Cerebellar cortex (tissue), 1 donor: ENCODE results near the gene SIL1.
"Not testable (repeated sequence)": the region's sequence is repeated elsewhere in the genome, so short reads cannot be mapped to it uniquely, and the experiment has no call there.

ENCODE experiments used
- DNase-seq: peaks from one replicate; pipeline ENCODE4 v3.0.0-alpha.2; 2015; ENCODE audit warnings: low spot score

The SIL1 gene

DNA sequence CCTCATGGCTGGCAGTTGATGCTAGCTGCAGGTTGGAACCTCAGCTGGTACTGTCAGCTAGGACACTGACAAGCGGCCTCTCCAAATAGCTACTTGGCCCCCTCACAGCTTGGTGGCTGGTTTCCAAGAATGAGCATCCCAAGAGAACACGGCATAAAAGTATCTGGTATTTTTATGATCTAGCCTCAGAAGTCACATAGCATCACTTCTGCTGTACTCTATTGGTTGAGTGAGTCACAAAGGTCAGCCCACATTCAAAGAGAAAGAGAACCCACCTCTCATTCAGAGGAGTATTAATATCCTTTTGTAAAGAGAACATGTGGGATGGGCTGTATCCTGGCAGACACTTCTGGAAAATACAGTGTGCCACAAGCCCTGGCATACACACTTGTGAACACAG lies 6.0 kb upstream of the SIL1 start:
- DNase-seq = peak; percentile 32

- no peak for DNase-seq
Observed at GRCh38 chr5:139199321-139199720, 1.2 kb upstream of the SIL1 start.

DNA sequence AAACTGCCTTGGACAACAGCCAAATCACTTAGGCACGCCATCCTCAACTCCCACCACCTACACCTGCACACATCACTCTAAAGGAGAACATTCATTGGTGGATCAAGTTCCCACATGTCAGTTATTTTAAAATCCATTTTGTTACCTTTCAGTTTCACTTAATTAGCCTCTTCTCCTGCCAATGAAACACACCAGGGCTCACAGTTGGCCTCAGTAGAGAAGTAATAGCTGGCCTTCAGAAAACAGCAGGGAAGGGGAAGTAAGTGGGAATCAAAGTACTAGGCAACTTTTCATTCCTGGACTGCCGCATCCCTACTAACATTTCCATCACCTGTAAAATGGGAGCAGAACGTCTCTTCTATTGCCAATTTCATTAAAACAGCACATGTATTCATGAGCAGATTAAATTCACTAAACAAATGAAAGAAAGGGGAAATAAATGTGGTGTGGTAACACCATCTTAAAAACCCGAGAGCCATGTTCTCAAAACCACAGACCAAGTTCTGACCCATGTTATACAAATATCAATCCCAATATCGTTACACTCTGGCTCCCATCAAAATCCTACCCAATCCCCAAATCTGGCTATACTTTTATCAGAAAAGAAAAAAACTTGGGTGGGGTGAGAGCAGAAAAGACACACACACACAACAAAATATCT lies 1.7 kb downstream of the SIL1 start:
- no peak for DNase-seq

- DNase-seq = no peak
Observed at GRCh38 chr5:139194486-139194885, 3.7 kb downstream of the SIL1 start.

- DNase-seq = no peak
Observed at GRCh38 chr5:139193928-139194327, 4.2 kb downstream of the SIL1 start.

- DNase-seq = not testable (repeated sequence)
Observed at GRCh38 chr5:139192906-139193305, 5.3 kb downstream of the SIL1 start.

GRCh38 chr5:139191954-139192353 lies 6.2 kb downstream of the SIL1 start:
- not testable (repeated sequence) for DNase-seq

GRCh38 chr5:139190125-139190524 lies 8.0 kb downstream of the SIL1 start:
- DNase-seq = no peak

DNA sequence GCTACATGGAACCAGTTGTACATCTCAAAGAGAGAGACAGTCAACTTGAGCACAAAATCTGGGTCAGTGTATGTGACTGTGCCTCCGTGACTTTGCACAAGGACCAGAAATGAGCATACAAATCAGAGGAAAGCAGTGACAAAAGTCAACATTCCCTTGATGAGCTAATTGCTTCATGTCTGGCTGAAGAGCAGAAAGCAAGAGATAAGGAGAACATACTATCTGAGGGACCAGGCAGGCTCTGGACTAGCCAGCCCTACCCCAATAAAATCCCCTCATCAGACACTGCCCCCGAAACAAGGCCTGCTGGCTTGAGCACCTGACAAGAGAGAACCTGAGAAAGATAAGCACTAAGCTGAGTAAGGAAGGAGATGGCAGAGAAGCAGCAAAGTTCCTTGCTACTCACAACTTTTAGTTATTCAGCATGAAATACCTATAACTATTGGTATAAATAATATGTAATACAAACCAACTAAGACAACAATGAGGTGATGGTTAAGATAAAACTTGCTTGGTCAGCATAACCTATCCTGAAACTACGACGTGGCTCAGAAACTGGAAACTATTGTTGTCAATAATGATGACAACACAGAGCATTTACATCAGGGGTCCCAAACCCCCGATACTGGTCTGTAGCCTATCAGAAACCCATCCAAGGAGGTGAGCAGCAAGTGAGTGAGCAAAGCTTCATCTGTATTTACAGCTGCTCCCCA lies 9.5 kb downstream of the SIL1 start:
- no peak for DNase-seq

GRCh38 chr5:139186752-139187326 lies 11.3 kb downstream of the SIL1 start:
- DNase-seq = no peak

DNA sequence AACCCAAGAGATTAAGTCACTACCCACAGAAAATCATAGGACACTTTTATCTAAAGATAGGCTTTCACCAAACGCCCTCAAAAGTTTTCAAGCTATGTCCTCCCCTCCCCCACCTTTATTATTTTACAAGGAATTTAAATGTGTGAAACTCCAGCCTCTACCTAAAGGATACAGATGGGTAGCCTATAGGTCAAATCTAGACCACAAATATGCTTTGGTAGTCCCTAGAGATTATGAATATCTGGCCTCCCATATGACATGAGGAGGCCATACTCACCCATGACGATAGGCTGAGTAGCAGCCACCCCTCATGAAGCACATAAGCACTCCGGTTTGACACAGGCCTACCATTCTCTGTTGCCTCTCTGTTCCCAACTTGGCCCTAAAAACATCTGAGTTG lies 11.9 kb downstream of the SIL1 start:
- DNase-seq = no peak

DNA sequence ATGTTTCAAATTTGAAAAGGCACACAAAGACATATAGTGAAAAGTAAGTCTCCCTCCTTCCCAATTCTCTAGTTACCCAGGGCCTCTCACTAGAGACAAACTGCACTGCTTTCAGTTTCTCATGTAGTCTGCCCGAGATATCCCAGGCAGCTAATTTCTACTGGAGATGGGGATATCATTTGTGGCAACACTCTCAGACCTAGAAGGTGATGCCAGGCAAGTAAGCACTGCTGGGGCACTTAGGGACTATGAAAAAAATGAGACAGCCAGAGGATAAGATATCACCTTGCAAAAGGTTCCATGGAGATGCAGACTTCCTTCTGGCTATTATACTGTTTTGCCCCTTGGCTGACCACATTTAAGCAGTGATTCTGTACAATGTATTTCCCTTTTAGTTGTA lies 12.6 kb downstream of the SIL1 start:
- DNase-seq = no peak

DNA sequence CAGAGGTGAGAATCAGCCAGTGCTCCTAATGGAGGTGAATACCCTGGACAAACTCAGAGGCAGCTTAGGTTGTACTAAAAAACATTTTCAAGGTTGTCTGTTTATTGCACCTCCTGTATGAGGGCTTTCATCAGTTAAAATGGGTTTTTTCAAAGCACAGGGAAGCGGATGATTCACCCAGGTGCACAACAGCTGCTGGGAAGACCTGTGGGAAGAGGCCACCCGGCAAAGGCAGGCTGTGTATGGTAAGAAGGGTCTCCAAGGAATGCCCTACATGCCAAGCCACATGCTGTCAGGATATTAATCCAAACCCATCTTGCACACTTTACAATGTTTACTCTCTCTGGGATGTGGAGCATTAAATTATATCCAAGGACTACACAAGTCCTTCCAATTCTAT lies 14.7 kb downstream of the SIL1 start:
- DNase-seq = no peak

DNA sequence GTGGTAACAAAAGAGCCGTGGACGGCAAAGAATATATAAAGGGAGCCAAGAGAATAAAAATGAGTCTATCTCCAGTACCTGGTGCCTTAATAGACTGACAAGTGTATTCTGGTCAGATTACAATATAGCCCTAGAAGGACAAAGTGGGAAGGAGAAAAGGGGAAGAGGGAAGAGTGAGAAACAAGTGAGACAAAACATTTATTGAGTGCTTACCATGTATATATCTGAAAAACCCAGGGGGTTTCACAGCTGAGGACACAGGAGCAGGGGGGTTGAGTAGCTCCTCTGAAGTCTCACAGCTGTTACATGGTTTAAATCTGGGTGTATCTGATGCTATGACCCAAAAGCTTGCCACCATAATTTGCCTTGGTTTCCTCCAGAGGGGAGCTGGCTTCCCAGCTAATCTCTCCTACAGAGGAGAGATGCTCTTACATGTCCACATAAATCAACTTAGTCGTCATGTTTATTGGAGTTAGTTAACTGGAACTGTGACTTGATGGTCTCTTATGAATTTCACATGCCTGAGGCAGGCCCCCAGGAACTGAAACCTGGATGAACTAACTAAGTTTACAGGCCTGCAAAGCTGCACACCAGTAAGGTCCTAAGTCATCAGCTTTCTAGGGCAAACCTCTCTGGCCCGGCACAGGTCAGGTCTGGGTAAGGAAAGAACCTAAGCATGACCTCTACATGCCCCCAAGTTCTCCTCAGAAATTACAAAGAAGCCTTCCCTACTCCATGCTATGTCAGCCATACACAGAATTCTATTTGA lies 15.5 kb downstream of the SIL1 start:
- no peak for DNase-seq

DNA sequence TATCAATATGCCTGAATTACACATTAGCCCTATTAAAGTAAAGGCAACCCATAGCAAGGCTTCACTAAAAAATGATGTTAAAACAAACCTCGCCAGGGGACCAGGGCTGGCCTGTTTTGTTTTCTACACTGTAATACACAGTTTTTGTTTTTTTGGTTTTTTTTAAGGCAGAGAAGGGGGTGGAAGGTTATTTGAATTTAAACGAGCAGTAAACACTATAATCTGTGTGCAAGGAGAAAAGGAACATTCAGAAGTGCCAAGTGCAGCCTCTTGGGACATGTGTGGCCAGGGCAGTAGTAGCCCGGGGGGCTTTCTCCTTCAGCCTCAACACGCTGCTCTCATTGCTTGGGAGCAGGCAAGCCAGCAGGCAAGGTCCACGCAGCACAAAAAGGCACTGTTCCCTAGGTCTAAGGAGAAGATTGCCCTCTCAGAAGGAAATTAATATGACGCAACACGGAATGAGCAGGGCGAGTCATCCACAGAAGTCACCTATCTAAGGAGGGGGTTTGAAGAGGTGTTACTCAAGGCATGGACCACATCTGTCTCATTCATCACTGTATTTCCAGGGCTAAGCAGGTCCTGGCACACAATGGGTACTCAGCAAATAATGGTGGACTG lies 16.2 kb downstream of the SIL1 start:
- no peak for DNase-seq

- no peak for DNase-seq
Observed at GRCh38 chr5:139181322-139181730, 16.8 kb downstream of the SIL1 start.

DNA sequence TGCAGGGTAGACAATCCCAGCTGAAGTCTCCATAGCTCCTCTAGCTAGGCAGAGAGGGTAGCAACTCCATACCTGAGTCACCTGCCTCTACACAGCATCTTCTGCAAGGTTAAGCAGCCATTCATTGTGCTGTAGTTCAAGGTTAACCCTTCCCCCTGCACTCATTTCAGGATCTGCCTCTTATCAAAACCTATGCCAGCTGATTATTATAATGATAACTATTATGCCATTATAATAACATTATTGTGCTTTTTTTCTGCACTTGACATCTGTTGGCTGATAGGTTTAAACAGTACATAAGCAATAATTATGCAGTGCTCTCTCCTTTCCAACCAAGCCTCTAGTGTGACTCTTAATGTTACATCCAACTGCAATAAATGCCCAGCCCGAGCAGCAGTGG lies 17.3 kb downstream of the SIL1 start:
- DNase-seq = no peak

DNA sequence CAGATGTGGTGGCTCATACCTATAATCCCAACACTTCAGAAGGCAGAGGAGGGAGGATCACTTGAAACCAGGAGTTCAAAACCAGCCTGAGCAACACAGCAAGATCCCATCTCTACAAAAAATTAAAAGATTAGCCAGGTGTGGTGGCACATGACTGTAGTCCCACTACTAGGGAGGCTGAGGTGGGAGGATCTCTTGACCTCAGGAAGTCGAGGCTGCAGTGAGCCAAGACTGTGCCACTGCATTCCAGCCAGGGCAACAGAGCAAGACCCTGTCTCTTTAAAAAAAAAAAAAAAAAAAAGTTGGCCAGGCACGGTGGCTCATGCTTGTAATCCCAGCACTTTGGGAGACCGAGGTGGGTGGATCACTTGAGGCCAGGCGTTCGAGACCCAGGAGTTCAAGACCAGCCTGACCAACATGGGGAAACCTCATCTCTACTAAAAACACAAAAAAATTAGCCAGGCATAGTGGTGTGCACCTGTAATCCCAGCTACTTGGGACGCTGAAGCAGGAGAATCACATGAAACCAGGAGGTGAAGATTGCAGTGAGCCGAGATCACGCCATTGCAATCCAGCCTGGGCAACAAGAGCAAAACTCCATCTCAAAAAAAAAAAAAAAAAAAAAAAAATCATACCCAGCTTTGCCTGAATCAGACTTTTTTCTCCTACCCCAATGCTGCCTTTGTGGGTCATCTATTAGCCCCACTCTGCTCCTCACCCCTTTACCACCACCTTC lies 18.2 kb downstream of the SIL1 start:
- not testable (repeated sequence) for DNase-seq

- DNase-seq = no peak
Observed at GRCh38 chr5:139178935-139179334, 19.2 kb downstream of the SIL1 start.

DNA sequence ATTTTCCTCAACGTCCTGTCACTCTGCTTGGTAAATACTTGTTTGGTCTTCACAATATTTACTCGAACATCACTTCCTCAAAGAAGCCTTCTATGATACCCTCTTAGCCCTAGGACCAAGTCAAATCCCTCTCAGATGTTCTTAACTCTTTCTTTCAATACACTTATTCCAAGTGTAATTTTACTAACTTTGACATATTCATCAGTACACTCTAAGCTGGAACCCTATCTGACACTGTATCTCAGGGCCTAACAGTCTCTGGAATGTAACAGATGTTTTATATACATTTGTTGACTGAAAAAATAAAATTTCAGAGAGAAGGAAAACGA lies 19.6 kb downstream of the SIL1 start:
- no peak for DNase-seq

GRCh38 chr5:139177809-139178588 lies 20.2 kb downstream of the SIL1 start:
- peak; percentile 98 for DNase-seq
